Smooth muscle cell (in vitro differentiated cells): ENCODE results near the gene ZBTB11. TPM values are rescaled to one million over a fixed set of nuclear protein-coding genes. Genes with fewer than 3 reads are reported as not detected.

Experiments
- DNase-seq: peaks from one replicate; lab custom pipeline; 2025; ENCODE audit not compliant: unreplicated experiment; lab: John Stamatoyannopoulos, UW
- H2AFZ ChIP-seq: fragments of 200-600 bp; sonication (generic); 2 replicates; pipeline ENCODE4 v1.6.0; 2016; ENCODE audit warnings: antibody characterized with exemption, low read depth, mild to moderate bottlenecking
- H3F3A ChIP-seq: fragments of 200-600 bp; sonication (generic); 2 replicates; pipeline ENCODE4 v1.6.0; 2017; ENCODE audit warnings: antibody characterized with exemption, low read depth
- H3K27ac ChIP-seq: fragments of 200-600 bp; sonication (generic); 2 replicates; pipeline ENCODE4 v1.5.1; 2016; ENCODE audit warnings: low read depth, mild to moderate bottlenecking
- H3K27me3 ChIP-seq: fragments of 200-600 bp; sonication (generic); 2 replicates; pipeline ENCODE4 v1.6.1; 2016; ENCODE audit warnings: low read depth, mild to moderate bottlenecking
- H3K36me3 ChIP-seq: fragments of 200-600 bp; sonication (generic); 2 replicates; pipeline ENCODE4 v1.5.1; 2016; ENCODE audit warnings: low read depth
- H3K4me1 ChIP-seq: fragments of 200-600 bp; sonication (generic); 2 replicates; pipeline ENCODE4 v1.5.1; 2016; ENCODE audit warnings: low read depth
- H3K4me2 ChIP-seq: fragments of 200-600 bp; sonication (generic); 2 replicates; pipeline ENCODE4 v1.6.0; 2016; ENCODE audit warnings: mild to moderate bottlenecking
- H3K4me3 ChIP-seq: fragments of 200-600 bp; sonication (generic); 2 replicates; pipeline ENCODE4 v1.5.1; 2016; ENCODE audit warnings: mild to moderate bottlenecking
- H3K79me2 ChIP-seq: fragments of 200-600 bp; sonication (generic); 2 replicates; pipeline ENCODE4 v1.6.0; 2016; ENCODE audit warnings: low read depth, mild to moderate bottlenecking
- H3K9ac ChIP-seq: fragments of 200-600 bp; sonication (generic); 2 replicates; pipeline ENCODE4 v1.6.0; 2016; ENCODE audit warnings: low read depth
- H3K9me3 ChIP-seq: fragments of 200-600 bp; sonication (generic); replicated peaks from 2 replicates; pipeline ENCODE4 v1.5.1; 2016; ENCODE audit warnings: low read depth
- H4K20me1 ChIP-seq: fragments of 200-600 bp; sonication (generic); 2 replicates; pipeline ENCODE4 v1.6.0; 2016; ENCODE audit warnings: low read depth
- WGBS: methylation state at CpG from one replicate; pipeline ENCODE4 v1.1.7; 2016; ENCODE audit warnings: low lambda C conversion rate; 5-methylcytosine and 5-hydroxymethylcytosine counted together
- polyA plus RNA-seq: library from polyadenylated mRNA; unstranded; fragments of >200 nt; fragmentation: Nextera tagmentation; extraction: Ambion mirVana; gene quantifications from 2 replicates; pipeline ENCODE4 v1.2.1, GENCODE V29; 2016
- total RNA-seq: library from RNA; depleted of rRNA; stranded (reverse); fragments of >200 nt; gene quantifications from 2 replicates; pipeline ENCODE4 v1.2.3, GENCODE V29; 2014
- TF ChIP-seq, protein P1 (sequence below): fragments of 200-600 bp; sonication (generic); IDR thresholded peaks from 2 replicates; pipeline ENCODE4 v1.5.1; 2017; ENCODE audit warnings: borderline replicate concordance, mild to moderate bottlenecking, antibody characterized with exemption; ENCODE audit not compliant: insufficient read depth, poor library complexity, severe bottlenecking

ZBTB11 gene
- total and polyA plus RNA-seq, 2 experiments from 2014 or later, result 9.1 to 33.7 TPM

DNA sequence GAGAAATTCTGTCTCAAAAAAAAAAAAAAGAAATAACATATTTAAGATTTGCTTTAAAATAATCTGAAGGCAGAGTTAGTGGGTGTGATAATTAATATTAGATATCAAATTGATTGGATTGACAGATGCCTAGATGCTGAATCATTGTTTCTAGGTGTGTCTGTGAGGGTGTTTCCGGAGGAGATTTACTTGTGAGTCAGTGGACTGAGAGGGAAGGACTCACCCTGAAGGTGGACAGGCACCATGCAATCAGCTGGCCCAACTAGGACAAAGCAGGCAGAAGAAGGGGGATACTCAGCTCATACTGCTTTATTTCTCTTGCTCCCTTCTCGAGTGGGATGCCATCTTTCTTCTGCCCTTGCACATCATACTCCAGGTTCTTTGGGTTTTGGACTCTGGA lies 26.2 kb upstream of the ZBTB11 start:
- no peak overlapping the region for H3K4me3 ChIP-seq
- H3K9me3 ChIP-seq, result no peaks in the 10 kb centered on the region
- H3F3A ChIP-seq, result no peaks in the 10 kb centered on the region
- H3K9ac ChIP-seq, result no peak overlapping the region
- TF ChIP-seq, protein P1, sequence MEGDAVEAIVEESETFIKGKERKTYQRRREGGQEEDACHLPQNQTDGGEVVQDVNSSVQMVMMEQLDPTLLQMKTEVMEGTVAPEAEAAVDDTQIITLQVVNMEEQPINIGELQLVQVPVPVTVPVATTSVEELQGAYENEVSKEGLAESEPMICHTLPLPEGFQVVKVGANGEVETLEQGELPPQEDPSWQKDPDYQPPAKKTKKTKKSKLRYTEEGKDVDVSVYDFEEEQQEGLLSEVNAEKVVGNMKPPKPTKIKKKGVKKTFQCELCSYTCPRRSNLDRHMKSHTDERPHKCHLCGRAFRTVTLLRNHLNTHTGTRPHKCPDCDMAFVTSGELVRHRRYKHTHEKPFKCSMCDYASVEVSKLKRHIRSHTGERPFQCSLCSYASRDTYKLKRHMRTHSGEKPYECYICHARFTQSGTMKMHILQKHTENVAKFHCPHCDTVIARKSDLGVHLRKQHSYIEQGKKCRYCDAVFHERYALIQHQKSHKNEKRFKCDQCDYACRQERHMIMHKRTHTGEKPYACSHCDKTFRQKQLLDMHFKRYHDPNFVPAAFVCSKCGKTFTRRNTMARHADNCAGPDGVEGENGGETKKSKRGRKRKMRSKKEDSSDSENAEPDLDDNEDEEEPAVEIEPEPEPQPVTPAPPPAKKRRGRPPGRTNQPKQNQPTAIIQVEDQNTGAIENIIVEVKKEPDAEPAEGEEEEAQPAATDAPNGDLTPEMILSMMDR, result no peak
- no peak for DNase-seq
- WGBS, result 92% methylated on average over 2 of the region's 2 CpGs
- no peaks in the 10 kb centered on the region for H3K27me3 ChIP-seq
- H3K27ac ChIP-seq, result peak overlapping the region; percentile 38
- no peak overlapping the region for H2AFZ ChIP-seq
- H3K4me1 ChIP-seq, result no peaks in the 10 kb centered on the region
- H3K79me2 ChIP-seq, result no peaks in the 10 kb centered on the region
- H3K36me3 ChIP-seq, result no peaks in the 10 kb centered on the region
- no peak overlapping the region for H3K4me2 ChIP-seq
- H4K20me1 ChIP-seq, result no peaks in the 10 kb centered on the region

DNA sequence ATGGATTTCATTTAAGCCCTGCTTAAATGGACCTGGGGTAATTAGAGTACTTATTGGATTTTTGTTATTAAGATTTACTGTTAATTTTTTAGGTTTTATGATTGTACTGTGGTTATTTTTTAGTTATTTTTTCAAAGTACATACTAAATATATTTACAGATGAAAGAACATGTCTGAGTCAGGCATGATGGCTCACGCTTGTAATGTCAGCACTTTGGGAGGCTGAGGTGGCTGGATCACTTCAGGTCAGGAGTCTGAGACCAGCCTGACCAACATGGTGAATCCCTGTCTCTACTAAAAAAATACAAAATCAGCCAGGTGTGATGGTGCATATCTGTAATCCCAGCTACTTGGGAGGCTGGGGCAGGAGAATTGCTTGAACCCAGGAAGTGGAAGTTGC lies 25.8 kb upstream of the ZBTB11 start:
- Histone ChIP-seq H3F3A (no peaks in the 10 kb centered on the region), H3K9ac (no peak overlapping the region), H3K9me3 (no peaks in the 10 kb centered on the region), H3K79me2 (no peaks in the 10 kb centered on the region), H3K27me3 (no peaks in the 10 kb centered on the region), H2AFZ (no peak overlapping the region), H4K20me1 (no peaks in the 10 kb centered on the region), H3K4me3 (no peak overlapping the region), H3K27ac (peak overlapping the region; percentile 38), H3K4me1 (no peaks in the 10 kb centered on the region), H3K36me3 (no peaks in the 10 kb centered on the region), H3K4me2 (no peak overlapping the region)
- TF ChIP-seq, protein P1, result no peak
- WGBS, result 100% methylated on average over 1 of the region's 1 CpG
- no peak for DNase-seq

DNA sequence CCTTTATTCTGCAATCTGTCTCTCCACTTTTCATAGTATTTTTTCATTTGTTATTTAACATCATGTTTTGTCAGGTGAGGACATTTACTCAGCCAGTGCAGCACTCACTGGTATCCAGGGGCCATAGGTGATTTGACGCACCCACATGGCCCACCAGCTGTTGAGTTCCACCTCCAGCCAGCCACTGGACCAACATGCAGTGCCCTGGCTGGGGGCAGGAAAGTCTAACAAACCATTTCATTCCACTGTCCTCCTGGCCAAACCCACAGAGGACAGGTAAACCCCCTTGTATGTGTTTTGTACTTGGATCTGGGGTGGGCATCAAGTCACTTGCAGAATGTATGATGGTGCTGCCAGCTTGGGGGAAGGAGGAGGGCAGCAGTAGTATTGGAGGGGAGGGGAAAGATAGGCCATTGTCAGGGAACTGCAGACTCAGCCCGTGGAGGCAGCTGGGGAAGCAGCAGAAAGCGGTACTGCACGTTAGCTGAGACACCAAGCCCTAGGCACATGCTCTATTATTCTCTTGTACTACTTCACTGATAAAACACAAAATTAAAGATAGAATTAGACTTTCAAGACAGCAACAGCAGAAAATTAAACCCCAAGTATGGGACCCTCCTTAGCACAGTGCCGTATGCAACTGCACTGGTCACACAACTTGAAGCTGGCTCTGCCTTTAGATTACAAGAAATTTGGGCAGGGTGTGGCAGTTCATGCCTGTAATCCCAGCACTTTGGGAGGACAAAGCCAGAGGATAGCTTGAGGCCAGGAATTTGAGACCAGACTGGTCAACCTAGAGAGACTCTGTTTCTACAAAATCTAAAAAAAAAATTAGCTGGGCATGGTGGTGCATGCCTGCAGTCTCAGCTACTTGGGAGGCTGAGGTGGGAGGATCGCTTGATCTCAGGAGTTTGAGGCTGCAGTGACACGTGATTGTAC lies 25.0 kb upstream of the ZBTB11 start:
- WGBS, result 84% methylated on average over 7 of the region's 7 CpGs
- TF ChIP-seq, protein P1, result no peak
- Histone ChIP-seq H3K9ac (no peak overlapping the region), H3K79me2 (no peaks in the 10 kb centered on the region), H3K27me3 (no peaks in the 10 kb centered on the region), H3K4me1 (no peaks in the 10 kb centered on the region), H3K36me3 (no peaks in the 10 kb centered on the region), H3F3A (no peaks in the 10 kb centered on the region), H3K9me3 (no peaks in the 10 kb centered on the region), H3K4me2 (no peak overlapping the region), H4K20me1 (no peaks in the 10 kb centered on the region), H2AFZ (no peak overlapping the region), H3K27ac (no peak overlapping the region), H3K4me3 (no peak overlapping the region)
- no peak for DNase-seq
